GM04503 (cell line): Measurements from ENCODE around the gene TMEM212.
A peak's percentile ranks its signal among the peaks of the same experiment; 100 is the strongest.
"Not testable (repeated sequence)": the region's sequence is repeated elsewhere in the genome, so short reads cannot be mapped to it uniquely, and the experiment has no call there.

ENCODE experiments used
- DNase-seq: peaks from one replicate; pipeline ENCODE4 v3.0.0-alpha.2; 2012; ENCODE audit warnings: low read depth

TMEM212 gene

DNA sequence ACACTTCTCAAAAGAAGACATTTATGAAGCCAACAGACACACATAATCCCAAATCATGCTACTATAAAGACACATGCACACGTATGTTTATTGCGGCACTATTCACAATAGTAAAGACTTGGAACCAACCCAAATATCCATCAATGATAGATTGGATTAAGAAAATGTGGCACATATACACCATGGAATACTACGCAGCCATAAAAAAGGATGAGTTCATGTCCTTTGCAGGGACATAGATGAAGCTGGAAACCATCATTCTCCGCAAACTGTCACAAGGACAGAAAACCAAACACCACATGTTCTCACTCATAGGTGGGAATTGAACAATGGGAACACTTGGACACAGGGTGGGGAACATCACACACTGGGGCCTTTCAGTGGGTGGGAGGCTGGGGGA lies 15.6 kb downstream of the TMEM212 start:
- DNase-seq, result not testable (repeated sequence)

- peak; percentile 59 for DNase-seq
Measured at GRCh38 chr3:171860830-171861535, 17.8 kb downstream of the TMEM212 start.

GRCh38 chr3:171862392-171862791 lies 19.2 kb downstream of the TMEM212 start:
- no peak for DNase-seq

- no peak for DNase-seq
Measured at GRCh38 chr3:171862993-171863521, 19.9 kb downstream of the TMEM212 start.

DNA sequence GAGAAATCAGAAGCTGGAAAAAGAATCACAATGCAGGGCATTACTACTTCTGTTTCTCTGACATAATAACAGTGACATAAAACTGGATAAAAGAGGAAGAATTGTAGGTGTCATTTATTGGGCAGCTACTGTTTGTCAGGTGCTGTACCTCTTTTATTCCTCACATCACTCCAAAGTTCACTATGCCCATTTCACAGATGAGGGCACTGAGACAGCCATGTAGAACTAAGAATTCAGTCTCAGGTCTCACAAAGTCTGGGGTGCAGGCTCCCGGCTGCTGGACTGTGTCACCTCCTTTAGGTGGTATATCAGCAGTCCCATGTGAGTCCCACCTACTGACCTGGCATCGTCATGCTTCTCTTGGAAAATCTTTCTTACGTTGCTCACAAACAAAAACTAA lies 20.8 kb downstream of the TMEM212 start:
- DNase-seq, result no peak

DNA sequence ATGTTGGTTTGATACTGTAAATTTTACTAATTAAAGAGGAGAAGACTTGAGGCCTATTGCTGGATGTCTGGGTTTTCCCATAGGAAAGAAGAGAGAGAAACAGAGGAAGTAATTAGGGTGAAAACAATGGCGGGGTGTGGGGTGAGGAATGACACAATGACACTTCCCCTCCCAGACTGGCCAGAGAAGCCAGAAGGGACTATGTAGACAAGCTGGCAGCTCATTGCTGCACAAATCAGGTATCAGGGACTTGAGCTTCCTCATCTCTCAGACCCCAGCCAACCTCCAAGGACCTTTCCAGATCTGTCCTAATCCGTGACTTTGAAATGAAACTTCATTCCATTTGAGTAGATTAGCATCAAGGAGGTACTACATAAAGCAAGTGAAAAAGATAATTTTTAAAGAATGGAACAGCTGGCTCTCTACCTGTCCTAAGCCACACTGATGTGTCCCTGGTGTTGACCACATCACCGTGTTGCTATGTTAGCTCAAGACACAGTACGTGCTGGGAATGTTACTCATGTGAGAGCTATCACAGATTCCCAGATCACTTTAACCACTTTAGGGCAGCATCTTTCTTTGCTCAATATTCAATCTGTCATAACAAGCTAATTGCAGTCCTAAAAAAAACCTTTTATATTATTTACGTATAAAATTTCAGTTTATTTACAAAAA lies 22.2 kb downstream of the TMEM212 start:
- DNase-seq, result no peak

DNA sequence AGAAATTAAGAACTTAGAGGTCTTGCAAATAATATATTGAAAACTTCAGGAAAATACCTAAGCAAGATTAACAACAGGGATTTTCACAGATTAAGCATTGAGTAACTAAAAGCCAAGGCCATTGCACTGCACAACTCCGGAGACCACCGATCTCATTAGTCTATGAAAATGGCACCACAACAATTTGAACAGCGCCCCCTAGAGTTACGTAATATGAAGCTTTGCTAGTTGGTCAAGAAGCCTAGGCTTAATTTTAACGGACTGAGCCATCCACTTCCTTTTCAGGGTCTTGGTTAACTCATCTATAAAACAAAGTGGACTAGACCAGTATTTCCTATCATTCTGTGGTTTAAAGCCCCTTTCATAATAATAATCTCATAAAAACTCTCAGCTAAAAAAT lies 24.8 kb downstream of the TMEM212 start:
- DNase-seq, result no peak

- DNase-seq, result no peak
Measured at GRCh38 chr3:171871392-171872274, 28.5 kb downstream of the TMEM212 start.

DNA sequence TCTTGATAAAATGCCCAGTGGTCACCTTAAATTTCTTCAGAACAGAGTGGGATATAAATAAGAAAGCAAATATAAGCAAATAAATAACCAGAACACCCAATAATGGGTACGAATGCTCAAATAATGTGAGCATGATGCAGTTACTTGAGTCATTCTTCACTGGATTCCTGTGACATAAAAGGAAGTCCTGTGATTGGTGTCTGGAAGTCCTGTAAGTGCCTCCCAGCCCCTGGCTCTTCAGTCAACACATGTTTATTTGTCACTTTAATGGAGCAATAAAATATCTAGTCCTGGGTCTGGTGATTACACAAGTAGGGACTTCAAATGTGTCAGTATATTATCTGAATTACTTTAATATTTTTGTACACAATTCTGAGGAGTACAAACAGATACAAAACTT lies 30.4 kb downstream of the TMEM212 start:
- peak; percentile 57 for DNase-seq

DNA sequence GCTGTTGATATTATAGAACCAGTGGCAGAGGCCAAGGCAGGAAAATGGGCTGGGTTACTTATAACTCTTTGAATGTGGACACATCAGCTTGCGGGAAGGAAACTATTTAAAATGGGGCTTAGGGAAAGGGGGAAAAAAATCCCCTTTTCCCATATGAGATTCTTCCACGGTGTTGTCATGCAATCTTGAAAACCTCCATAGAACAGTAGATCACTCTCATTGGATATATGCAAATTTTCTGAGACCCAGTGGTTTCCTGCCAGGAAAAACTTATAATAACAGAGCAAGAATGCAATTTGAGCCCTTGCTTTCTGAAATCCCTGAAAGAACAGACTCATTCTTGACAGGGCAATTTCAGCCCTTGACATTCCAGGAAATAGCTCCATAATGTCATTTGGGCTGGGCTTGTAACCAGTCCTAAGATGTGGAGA lies 31.1 kb downstream of the TMEM212 start:
- peak; percentile 96 for DNase-seq

DNA sequence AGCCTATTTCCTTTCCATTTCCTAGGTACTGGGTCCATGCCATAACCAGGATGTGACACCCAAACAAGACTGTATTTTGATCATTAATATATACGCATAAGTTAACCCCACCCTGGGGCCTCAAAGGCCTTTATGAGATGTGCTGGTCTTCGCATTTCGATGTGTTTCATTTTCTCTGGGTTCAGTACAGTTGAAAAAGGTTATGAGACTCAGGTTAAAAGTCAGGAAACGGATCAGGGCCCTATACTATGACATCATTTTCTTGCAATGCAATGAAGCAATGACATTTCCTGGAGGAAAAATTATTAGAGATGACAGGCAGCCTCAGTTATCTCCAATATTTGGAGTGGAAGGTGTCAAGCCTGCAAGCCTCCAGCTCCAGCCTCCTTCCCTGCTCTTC lies 31.7 kb downstream of the TMEM212 start:
- no peak for DNase-seq

- DNase-seq, result no peak
Measured at GRCh38 chr3:171875923-171876412, 32.8 kb downstream of the TMEM212 start.

DNA sequence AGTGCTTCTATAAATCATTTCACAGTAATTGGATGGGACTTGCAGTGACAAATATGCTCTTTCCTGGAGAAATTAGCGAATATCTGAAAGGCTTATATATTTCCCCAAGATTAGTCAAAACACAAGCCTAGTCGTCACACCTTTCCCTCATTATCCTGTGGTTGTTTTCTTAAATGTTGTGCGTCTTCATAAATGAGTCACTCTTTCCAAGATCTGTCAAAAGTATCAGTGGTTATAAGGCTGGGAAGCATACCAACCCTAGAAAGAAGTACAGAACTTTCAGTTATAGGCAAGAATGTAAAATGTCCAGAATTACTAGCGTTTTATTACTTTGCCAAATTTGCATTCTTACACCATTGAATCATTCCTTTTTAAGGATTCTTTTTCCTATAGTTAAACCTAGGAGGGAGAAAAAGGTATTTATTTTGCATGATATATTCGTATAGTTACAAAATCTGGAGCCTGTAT lies 33.6 kb downstream of the TMEM212 start:
- peak; percentile 93 for DNase-seq

GRCh38 chr3:171878461-171879225 lies 35.5 kb downstream of the TMEM212 start:
- no peak for DNase-seq

- DNase-seq, result no peak
Measured at GRCh38 chr3:171879472-171879871, 36.3 kb downstream of the TMEM212 start.

DNA sequence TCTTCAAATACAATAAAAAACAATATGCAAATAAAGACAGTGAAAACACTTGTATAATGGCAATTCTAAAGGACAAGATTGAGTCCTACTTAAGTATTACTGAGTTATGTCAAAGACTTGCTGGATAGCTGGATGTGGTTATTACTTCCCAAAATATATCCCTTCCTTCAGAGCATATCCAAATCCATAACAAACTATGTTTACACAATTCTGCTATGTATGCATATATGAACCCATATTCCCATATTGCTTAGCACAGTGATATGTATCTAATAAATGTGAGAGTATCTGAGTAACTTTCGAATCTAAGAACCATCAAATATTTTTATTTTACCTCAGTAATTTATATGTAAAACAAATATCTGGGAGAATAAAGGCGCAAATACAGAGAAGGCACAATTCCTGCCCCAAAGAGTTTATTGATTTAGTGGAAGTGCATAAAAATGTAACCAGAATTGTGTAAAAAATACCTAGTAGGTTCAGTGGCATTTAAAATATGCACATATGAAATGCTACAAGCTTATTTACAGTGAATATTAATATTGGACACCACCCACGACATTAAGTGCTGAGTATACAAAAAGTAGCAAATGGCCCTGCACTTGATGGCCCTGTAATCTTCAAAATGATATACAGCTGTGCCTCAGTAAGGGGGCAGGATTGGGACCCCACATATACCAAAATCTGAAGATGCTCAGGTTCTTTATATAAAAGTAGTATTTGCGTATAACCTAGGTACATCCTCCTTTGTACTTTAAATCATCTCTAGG lies 37.1 kb downstream of the TMEM212 start:
- no peak for DNase-seq

DNA sequence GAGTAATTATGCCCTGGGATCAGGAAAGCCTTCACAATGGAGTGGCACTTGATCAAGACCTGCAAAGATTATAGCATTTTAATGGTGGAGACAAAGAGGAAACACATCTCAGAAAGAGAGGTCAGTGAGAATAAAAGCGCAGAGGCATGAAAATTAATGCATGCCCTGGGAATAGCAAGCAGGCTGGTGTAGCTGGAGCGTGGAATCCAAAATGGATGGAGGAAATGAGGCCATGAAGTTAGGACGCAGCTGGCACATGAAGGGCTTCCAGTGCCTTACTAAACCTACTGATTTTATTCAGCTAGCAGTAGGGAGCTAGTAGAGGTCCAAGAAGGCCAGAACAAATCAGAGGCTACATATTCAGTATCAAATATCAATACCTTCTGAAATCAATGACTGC lies 38.1 kb downstream of the TMEM212 start:
- DNase-seq, result no peak

DNA sequence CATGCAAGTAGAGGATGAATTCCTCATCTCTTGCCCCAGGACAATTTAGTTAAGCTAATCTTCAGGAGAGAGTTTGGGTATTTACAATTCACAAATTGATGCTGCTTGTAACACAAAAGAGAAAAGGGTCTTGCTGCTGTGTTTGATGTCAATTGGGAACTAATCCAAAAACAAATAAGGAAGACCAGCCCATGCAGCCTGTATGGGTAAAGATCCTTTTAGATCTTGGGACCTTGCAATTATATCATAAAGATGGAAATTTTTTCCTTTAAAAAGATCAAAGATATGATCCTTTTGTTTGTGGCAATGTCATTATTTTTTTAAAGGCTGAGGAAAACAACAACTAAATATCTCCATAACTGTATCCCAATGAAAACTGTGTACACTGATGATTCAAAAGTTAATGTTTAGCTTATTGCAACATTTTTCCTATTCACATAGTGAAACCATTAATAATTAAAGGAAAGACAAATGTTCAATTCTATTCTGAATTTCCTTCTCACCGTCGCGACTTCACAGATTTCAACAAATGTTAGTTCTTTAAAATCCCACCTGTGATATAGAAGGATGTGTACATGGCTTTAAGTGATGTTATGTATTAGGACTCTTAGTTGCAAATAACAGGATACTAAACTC lies 40.2 kb downstream of the TMEM212 start:
- DNase-seq, result no peak

DNA sequence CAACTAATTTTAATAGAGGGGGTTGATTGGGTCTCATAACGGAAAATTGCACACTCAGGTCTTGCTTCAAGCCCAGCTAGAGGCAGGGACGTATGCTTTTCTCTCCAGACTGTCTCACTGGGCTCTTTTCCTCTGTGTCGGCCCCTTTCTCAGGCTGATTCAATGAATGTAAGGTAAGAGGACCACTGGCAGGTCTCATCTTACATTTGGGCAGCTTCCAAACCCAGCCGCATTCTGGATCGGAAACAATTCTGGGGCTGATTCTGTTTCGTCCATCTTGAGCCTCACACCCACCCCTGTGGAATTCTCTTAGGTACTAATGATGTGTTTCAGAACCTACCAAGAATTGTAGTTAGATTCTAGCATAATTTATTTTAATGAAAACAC lies 40.7 kb downstream of the TMEM212 start:
- no peak for DNase-seq

DNA sequence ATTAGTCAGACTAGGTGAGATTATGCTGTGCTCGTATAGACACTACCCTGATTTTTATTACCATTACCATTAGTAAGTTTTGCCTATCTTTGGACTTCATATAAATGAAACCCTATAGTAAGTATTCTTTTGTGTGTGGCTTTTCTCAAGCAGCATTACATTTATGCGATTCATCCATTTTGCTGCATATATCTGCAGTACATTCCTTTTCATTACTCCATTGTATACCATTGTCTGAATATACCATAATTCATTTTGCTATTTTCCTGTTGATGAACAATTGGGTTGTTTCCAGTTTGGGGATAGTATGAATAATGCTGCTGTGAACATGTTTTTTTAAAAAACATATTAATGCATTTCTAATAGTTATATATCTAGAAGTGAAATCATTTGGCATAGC lies 45.3 kb downstream of the TMEM212 start:
- no peak for DNase-seq
